HepG2 (cell line): ENCODE results near the gene SLC50A1. TPM values are rescaled to one million over a fixed set of nuclear protein-coding genes. Genes with fewer than 3 reads are reported as not detected.

Source experiments
- CHD2 ChIP-seq: IDR thresholded peaks from 2 replicates; pipeline ENCODE4 v1.6.1; 2011; ENCODE audit warnings: low read depth, low read length, improper control_type of control experiment
- FOXA3 ChIP-seq: IDR thresholded peaks from 2 replicates; pipeline ENCODE4 v1.6.1; 2016; ENCODE audit warnings: missing genetic modification reagents, missing compliant biosample characterization
- FOXK1 ChIP-seq: sonication (generic); formaldehyde crosslinking; IDR thresholded peaks from 2 replicates; pipeline ENCODE4 v1.4.0; 2020; ENCODE audit warnings: low read depth, missing genetic modification reagents, borderline replicate concordance
- GATAD1 ChIP-seq: IDR thresholded peaks from 2 replicates; pipeline ENCODE4 v1.6.1; 2016; ENCODE audit warnings: missing genetic modification reagents, missing compliant biosample characterization
- KAT8 ChIP-seq: IDR thresholded peaks from 2 replicates; pipeline ENCODE4 v1.6.1; 2016; ENCODE audit warnings: missing genetic modification reagents, missing compliant biosample characterization
- PHF20 ChIP-seq: sonication (generic); formaldehyde crosslinking; IDR thresholded peaks from 2 replicates; pipeline ENCODE4 v1.5.0; 2020; ENCODE audit warnings: mild to moderate bottlenecking, missing genetic modification reagents
- SIN3B ChIP-seq: fragments of 150-350 bp; IDR thresholded peaks from 2 replicates; pipeline ENCODE4 v1.6.1; 2014; ENCODE audit warnings: low read length
- SP1 ChIP-seq, 2 experiments: fragments of 450-650 bp in 1 of 2; sonication (generic) in 1 of 2; formaldehyde crosslinking in 1 of 2; IDR thresholded peaks; 2 replicates each; pipeline versions ENCODE4 v1.4.0 to v1.6.1; 2016 to 2020; ENCODE audit warnings: missing genetic modification reagents in 1 of 2
- ZNF235 ChIP-seq: sonication (generic); formaldehyde crosslinking; IDR thresholded peaks from 2 replicates; pipeline ENCODE4 v1.8.1; 2023; ENCODE audit warnings: mild to moderate bottlenecking, missing genetic modification reagents, borderline replicate concordance
- ZNF331 ChIP-seq: sonication (generic); formaldehyde crosslinking; IDR thresholded peaks from 2 replicates; pipeline ENCODE4 v1.4.0; 2020; ENCODE audit warnings: missing genetic modification reagents
- ZNF350 ChIP-seq: sonication (generic); formaldehyde crosslinking; IDR thresholded peaks from 2 replicates; pipeline ENCODE4 v1.4.0; 2020; ENCODE audit warnings: mild to moderate bottlenecking, low read depth, missing genetic modification reagents, borderline replicate concordance
- ZNF546 ChIP-seq: sonication (generic); formaldehyde crosslinking; conservative IDR thresholded peaks from 2 replicates; pipeline ENCODE4 v1.8.1; 2023; ENCODE audit warnings: mild to moderate bottlenecking, missing genetic modification reagents
- ZNF598 ChIP-seq: sonication (generic); formaldehyde crosslinking; IDR thresholded peaks from 2 replicates; pipeline ENCODE4 v1.5.1; 2020; ENCODE audit warnings: mild to moderate bottlenecking, missing genetic modification reagents, borderline replicate concordance
- ZNF629 ChIP-seq: sonication (generic); formaldehyde crosslinking; conservative IDR thresholded peaks from 2 replicates; pipeline ENCODE4 v1.5.0; 2020; ENCODE audit warnings: missing genetic modification reagents
- ZNF768 ChIP-seq: sonication (generic); formaldehyde crosslinking; IDR thresholded peaks from 2 replicates; pipeline ENCODE4 v1.4.0; 2020; ENCODE audit warnings: missing genetic modification reagents
- ZNF772 ChIP-seq: sonication (generic); formaldehyde crosslinking; IDR thresholded peaks from 2 replicates; pipeline ENCODE4 v1.5.0; 2020; ENCODE audit warnings: mild to moderate bottlenecking, missing genetic modification reagents
- ZNF878 ChIP-seq: sonication (generic); formaldehyde crosslinking; IDR thresholded peaks from 2 replicates; pipeline ENCODE4 v1.8.1; 2023; ENCODE audit warnings: mild to moderate bottlenecking, missing genetic modification reagents, moderate library complexity
- polyA plus RNA-seq, 8 experiments: library from polyadenylated mRNA; depleted of rRNA in 3 of 8; stranded (reverse) in 7 of 8; unstranded in 1 of 8; fragments of >200 nt; fragmentation: Illumina TruSeq in 4 of 8; extraction: Trizol in 4 of 8; gene quantifications; 2 replicates each; pipeline versions ENCODE4 v1.2.1 to v1.2.3, GENCODE V29; 2011 to 2016; ENCODE audit warnings: low read depth in 4 of 8, missing spikeins in 1 of 8, mixed read lengths in 1 of 8; ENCODE audit not compliant: insufficient read depth in 1 of 8
- total RNA-seq, 5 experiments: library from RNA; depleted of rRNA; stranded (reverse); fragments of >200 nt; fragmentation: Illumina TruSeq; extraction: Trizol; gene quantifications; 2 replicates each; pipeline ENCODE4 v1.2.3, GENCODE V29; 2016; ENCODE audit warnings: low read depth in 1 of 5
- TF ChIP-seq, protein P1 (sequence below): sonication (generic); formaldehyde crosslinking; IDR thresholded peaks from 2 replicates; pipeline ENCODE4; 2020; ENCODE audit warnings: missing genetic modification reagents, mild to moderate bottlenecking, borderline replicate concordance
- TF ChIP-seq, protein P2 (sequence below): sonication (generic); formaldehyde crosslinking; IDR thresholded peaks from 2 replicates; pipeline ENCODE4 v1.4.0; 2020; ENCODE audit warnings: missing genetic modification reagents
- TF ChIP-seq, protein P3 (sequence below): sonication (generic); formaldehyde crosslinking; IDR thresholded peaks from 2 replicates; pipeline ENCODE4 v1.4.0; 2020; ENCODE audit warnings: missing genetic modification reagents
- TF ChIP-seq, protein P4 (sequence below): sonication (generic); formaldehyde crosslinking; IDR thresholded peaks from 2 replicates; pipeline ENCODE4 v1.4.0; 2020; ENCODE audit warnings: missing genetic modification reagents

SLC50A1 gene
- total and polyA plus RNA-seq, 2 of the 13 experiments (the other 11 are each of a cell fraction or from before 2014, with no cell fraction given) = 22.5 to 46.8 TPM

DNA sequence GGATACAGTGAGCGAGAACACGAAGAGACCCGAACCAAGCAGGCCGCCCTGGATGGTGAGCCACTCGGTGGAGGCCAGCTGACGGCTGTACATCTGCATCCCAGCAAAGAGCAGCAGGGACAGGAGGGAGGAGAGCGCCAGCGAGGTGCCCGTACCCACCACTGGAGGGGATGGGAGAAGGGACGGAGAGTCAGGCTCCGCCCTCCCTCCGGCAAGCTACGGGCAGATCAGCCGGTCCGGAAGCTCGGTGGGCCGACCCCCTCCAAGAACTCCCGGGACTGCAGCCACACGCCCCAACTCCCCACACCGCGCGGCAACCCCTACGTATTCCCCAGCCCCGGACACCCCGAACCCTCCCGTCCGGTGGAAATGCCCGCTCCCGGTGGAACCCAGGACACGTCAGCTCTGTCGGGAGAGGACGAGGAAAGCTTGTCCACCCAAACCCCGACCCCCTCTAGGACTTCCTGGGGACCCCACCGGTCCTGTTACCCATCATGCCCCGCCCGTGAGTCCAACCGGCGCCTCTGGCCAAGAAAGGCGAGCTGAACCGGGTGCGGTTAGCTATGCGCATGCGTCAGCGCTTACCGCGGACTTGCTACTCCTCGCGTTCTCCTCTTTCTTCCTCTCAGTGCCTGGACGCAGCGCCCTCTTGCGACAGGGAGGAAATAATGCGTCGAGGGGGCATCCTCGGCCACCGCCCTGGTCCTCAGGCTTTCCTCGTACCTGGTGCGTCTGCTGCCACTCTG is 37.3 kb downstream of the SLC50A1 start, which contains the start of gene KRTCAP2 (continued):
- TF ChIP-seq, protein P1, sequence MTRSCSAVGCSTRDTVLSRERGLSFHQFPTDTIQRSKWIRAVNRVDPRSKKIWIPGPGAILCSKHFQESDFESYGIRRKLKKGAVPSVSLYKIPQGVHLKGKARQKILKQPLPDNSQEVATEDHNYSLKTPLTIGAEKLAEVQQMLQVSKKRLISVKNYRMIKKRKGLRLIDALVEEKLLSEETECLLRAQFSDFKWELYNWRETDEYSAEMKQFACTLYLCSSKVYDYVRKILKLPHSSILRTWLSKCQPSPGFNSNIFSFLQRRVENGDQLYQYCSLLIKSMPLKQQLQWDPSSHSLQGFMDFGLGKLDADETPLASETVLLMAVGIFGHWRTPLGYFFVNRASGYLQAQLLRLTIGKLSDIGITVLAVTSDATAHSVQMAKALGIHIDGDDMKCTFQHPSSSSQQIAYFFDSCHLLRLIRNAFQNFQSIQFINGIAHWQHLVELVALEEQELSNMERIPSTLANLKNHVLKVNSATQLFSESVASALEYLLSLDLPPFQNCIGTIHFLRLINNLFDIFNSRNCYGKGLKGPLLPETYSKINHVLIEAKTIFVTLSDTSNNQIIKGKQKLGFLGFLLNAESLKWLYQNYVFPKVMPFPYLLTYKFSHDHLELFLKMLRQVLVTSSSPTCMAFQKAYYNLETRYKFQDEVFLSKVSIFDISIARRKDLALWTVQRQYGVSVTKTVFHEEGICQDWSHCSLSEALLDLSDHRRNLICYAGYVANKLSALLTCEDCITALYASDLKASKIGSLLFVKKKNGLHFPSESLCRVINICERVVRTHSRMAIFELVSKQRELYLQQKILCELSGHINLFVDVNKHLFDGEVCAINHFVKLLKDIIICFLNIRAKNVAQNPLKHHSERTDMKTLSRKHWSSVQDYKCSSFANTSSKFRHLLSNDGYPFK = peak; percentile 77; the same call in 1 of the 2 replicates
- TF ChIP-seq ZNF768 (CRISPR knock-in tag) = no peak
- no peak for TF ChIP-seq SIN3B
- TF ChIP-seq ZNF629 (CRISPR knock-in tag) = peak; percentile 40; the same call in 1 of the 2 replicates
- no peak for TF ChIP-seq ZNF598 (CRISPR knock-in tag)
- TF ChIP-seq, protein P2, sequence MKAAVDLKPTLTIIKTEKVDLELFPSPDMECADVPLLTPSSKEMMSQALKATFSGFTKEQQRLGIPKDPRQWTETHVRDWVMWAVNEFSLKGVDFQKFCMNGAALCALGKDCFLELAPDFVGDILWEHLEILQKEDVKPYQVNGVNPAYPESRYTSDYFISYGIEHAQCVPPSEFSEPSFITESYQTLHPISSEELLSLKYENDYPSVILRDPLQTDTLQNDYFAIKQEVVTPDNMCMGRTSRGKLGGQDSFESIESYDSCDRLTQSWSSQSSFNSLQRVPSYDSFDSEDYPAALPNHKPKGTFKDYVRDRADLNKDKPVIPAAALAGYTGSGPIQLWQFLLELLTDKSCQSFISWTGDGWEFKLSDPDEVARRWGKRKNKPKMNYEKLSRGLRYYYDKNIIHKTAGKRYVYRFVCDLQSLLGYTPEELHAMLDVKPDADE (CRISPR knock-in tag) = no peak
- peak; percentile 77 for TF ChIP-seq ZNF772 (CRISPR knock-in tag)
- peak; percentile 95 for TF ChIP-seq KAT8 (CRISPR knock-in tag)
- TF ChIP-seq ZNF350 (CRISPR knock-in tag) = peak; percentile 81
- TF ChIP-seq, protein P3, sequence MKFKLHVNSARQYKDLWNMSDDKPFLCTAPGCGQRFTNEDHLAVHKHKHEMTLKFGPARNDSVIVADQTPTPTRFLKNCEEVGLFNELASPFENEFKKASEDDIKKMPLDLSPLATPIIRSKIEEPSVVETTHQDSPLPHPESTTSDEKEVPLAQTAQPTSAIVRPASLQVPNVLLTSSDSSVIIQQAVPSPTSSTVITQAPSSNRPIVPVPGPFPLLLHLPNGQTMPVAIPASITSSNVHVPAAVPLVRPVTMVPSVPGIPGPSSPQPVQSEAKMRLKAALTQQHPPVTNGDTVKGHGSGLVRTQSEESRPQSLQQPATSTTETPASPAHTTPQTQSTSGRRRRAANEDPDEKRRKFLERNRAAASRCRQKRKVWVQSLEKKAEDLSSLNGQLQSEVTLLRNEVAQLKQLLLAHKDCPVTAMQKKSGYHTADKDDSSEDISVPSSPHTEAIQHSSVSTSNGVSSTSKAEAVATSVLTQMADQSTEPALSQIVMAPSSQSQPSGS (CRISPR knock-in tag) = peak; percentile 81; the same call in 1 of the 2 replicates
- TF ChIP-seq ZNF878 (CRISPR knock-in tag) = no peak
- TF ChIP-seq PHF20 (CRISPR knock-in tag) = peak; percentile 90
- peak; percentile 79; the same call in 1 of the 2 replicates for TF ChIP-seq FOXK1
- peak; percentile 57; the same call in 1 of the 2 replicates for TF ChIP-seq ZNF235
- TF ChIP-seq SP1 (IDR thresholded peaks at IDR 0.05) = no peak
- peak; percentile 44 for TF ChIP-seq SP1 (CRISPR knock-in tag; IDR thresholded peaks at IDR 0.05)
- peak; percentile 59; the same call in 1 of the 2 replicates for TF ChIP-seq CHD2
- 0 out of 2 replicates have a peak, but pooled peaks have one; percentile 32 for TF ChIP-seq ZNF546 (CRISPR knock-in tag)
- TF ChIP-seq GATAD1 = peak; percentile 97
- peak; percentile 92 for TF ChIP-seq ZNF331 (CRISPR knock-in tag)
- TF ChIP-seq, protein P4, sequence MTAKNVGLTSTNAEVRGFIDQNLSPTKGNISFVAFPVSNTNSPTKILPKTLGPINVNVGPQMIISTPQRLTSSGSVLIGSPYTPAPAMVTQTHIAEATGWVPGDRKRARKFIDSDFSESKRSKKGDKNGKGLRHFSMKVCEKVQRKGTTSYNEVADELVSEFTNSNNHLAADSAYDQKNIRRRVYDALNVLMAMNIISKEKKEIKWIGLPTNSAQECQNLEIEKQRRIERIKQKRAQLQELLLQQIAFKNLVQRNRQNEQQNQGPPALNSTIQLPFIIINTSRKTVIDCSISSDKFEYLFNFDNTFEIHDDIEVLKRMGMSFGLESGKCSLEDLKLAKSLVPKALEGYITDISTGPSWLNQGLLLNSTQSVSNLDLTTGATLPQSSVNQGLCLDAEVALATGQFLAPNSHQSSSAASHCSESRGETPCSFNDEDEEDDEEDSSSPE = peak; percentile 65
- TF ChIP-seq FOXA3 (CRISPR knock-in tag) = peak; percentile 74
